Measurements from ENCODE around the gene VAT1L. TPM values are rescaled to one million over a fixed set of nuclear protein-coding genes. Genes with fewer than 3 reads are reported as not detected.

Gene VAT1L
- total and polyA plus RNA-seq, 4 donors: 0.17 to 0.98 (median 0.26) TPM

GRCh38 chr16:77885571-77886295 is 97.4 kb downstream of the VAT1L start:
- Histone ChIP-seq H3K4me3 (ENCODE audit: low read depth in 1 of 3, low read length in 3 of 3) (no peak overlapping the region), H3K36me3 (ENCODE audit: control insufficient read depth in 4 of 4, insufficient read depth in 3 of 4, low read depth in 1 of 4, low read length in 3 of 4) (no peaks in the 10 kb centered on the region), H3K27me3 (ENCODE audit: control insufficient read depth in 4 of 4, insufficient read depth in 4 of 4, low read length in 3 of 4) (no peaks in the 10 kb centered on the region), H3K9me3 (ENCODE audit: control insufficient read depth in 4 of 4, low read length in 3 of 4) (no peaks in the 10 kb centered on the region), H3K4me1 (ENCODE audit: control insufficient read depth in 4 of 4, insufficient read depth in 4 of 4, low read length in 3 of 4) (no peaks in the 10 kb centered on the region), H3K9ac (ENCODE audit: low read depth in 1 of 2, low read length in 2 of 2) (no peak overlapping the region), H3K27ac (ENCODE audit: low read depth in 1 of 2, low read length in 2 of 2) (no peak overlapping the region)
- no peak for TF ChIP-seq NR2F2 (IDR thresholded peaks at IDR 0.05)
- TF ChIP-seq HNF4G (IDR thresholded peaks at IDR 0.05): no peak
- TF ChIP-seq ZBTB33 (IDR thresholded peaks at IDR 0.05): no peak
- no peak for TF ChIP-seq JUND (IDR thresholded peaks at IDR 0.05)
- TF ChIP-seq MAX (IDR thresholded peaks at IDR 0.05): no peak
- no peak for TF ChIP-seq RXRA (IDR thresholded peaks at IDR 0.05)
- TF ChIP-seq RAD21 (IDR thresholded peaks at IDR 0.05): no peak
- no peak for TF ChIP-seq FOXA1 (IDR thresholded peaks at IDR 0.05)
- no peak for TF ChIP-seq TAF1 (conservative IDR thresholded peaks at IDR 0.05)
- no peak for DNase-seq (ENCODE audit: low spot score)
- WGBS: 62% methylated on average over 6 of the region's 6 CpGs

- Histone ChIP-seq H3K27ac (ENCODE audit: low read depth in 1 of 2, low read length in 2 of 2) (no peak overlapping the region), H3K4me1 (ENCODE audit: control insufficient read depth in 4 of 4, insufficient read depth in 4 of 4, low read length in 3 of 4) (no peaks in the 10 kb centered on the region), H3K36me3 (ENCODE audit: control insufficient read depth in 4 of 4, insufficient read depth in 3 of 4, low read depth in 1 of 4, low read length in 3 of 4) (no peaks in the 10 kb centered on the region), H3K4me3 (ENCODE audit: low read depth in 1 of 3, low read length in 3 of 3) (no peak overlapping the region), H3K9me3 (ENCODE audit: control insufficient read depth in 4 of 4, low read length in 3 of 4) (no peaks in the 10 kb centered on the region), H3K9ac (ENCODE audit: low read depth in 1 of 2, low read length in 2 of 2) (no peak overlapping the region), H3K27me3 (ENCODE audit: control insufficient read depth in 4 of 4, insufficient read depth in 4 of 4, low read length in 3 of 4) (no peaks in the 10 kb centered on the region)
- no peak for DNase-seq (ENCODE audit: low spot score)
- TF ChIP-seq JUND (IDR thresholded peaks at IDR 0.05): no peak
- no peak for TF ChIP-seq ZBTB33 (IDR thresholded peaks at IDR 0.05)
- no peak for TF ChIP-seq RAD21 (IDR thresholded peaks at IDR 0.05)
- no peak for TF ChIP-seq HNF4A (conservative IDR thresholded peaks at IDR 0.05)
- no peak for TF ChIP-seq ATF3 (IDR thresholded peaks at IDR 0.05)
- no peak for TF ChIP-seq HNF4G (IDR thresholded peaks at IDR 0.05)
- TF ChIP-seq SP1 (IDR thresholded peaks at IDR 0.05): no peak
- no peak for TF ChIP-seq CTCF (IDR thresholded peaks at IDR 0.05; ENCODE audit: low read depth, low read length, missing input control)
- TF ChIP-seq YY1 (IDR thresholded peaks at IDR 0.05): no peak
- TF ChIP-seq FOXA1 (IDR thresholded peaks at IDR 0.05): no peak
- no peak for TF ChIP-seq NR2F2 (IDR thresholded peaks at IDR 0.05)
- no peak for TF ChIP-seq GABPA (IDR thresholded peaks at IDR 0.05 in 1 of 2, conservative IDR thresholded peaks at IDR 0.05 in 1 of 2)
- no peak for TF ChIP-seq MAX (IDR thresholded peaks at IDR 0.05)
- no peak for TF ChIP-seq EGR1 (IDR thresholded peaks at IDR 0.05; ENCODE audit: low read depth in 2 of 2)
- TF ChIP-seq REST (IDR thresholded peaks at IDR 0.05): no peak
- no peak for TF ChIP-seq RXRA (IDR thresholded peaks at IDR 0.05)
- TF ChIP-seq TAF1 (conservative IDR thresholded peaks at IDR 0.05): no peak
- no peak for TF ChIP-seq FOXA2 (IDR thresholded peaks at IDR 0.05)
- WGBS: 43% methylated on average over 7 of the region's 7 CpGs
Measured at GRCh38 chr16:77888871-77889270, 100.5 kb downstream of the VAT1L start.
